Heart right ventricle (tissue), 16 donors: ENCODE measurements around the gene ATF7. TPM values are rescaled to one million over a fixed set of nuclear protein-coding genes. Genes with fewer than 3 reads are reported as not detected.

Experiments used
- ATAC-seq, 8 donors: fragments of 200-7000 bp; cut with Tn5 transposase; one replicate each; pipeline ENCODE4 v1.9.1; 2020; ENCODE audit warnings: mild to moderate bottlenecking in 8 of 8, moderate library complexity in 8 of 8, moderate number of reproducible peaks in 1 of 8
- DNase-seq, 2 donors: peaks; one replicate each; pipeline ENCODE4 v3.0.0-alpha.2; 2020
- H3K27ac ChIP-seq, 10 donors: fragments of 200-600 bp; sonication (generic) in 2 of 10; one replicate each; pipeline versions ENCODE4 v1.5.0 to v1.8.0; 2020 to 2022; ENCODE audit warnings: mild to moderate bottlenecking in 3 of 10
- H3K27me3 ChIP-seq, 7 donors: fragments of 200-600 bp; one replicate each; pipeline ENCODE4 v1.8.0; 2021 to 2022; ENCODE audit warnings: mild to moderate bottlenecking in 2 of 7
- H3K36me3 ChIP-seq, 9 donors: fragments of 200-600 bp; sonication (generic) in 1 of 9; one replicate each; pipeline versions ENCODE4 v1.5.0 to v1.8.0; 2020 to 2022; ENCODE audit warnings: mild to moderate bottlenecking in 2 of 9
- H3K4me1 ChIP-seq, 9 donors: fragments of 200-600 bp; sonication (generic) in 1 of 9; one replicate each; pipeline versions ENCODE4 v1.5.0 to v1.8.0; 2020 to 2022; ENCODE audit warnings: mild to moderate bottlenecking in 4 of 9
- H3K4me3 ChIP-seq, 10 donors: fragments of 200-600 bp; sonication (generic) in 2 of 10; one replicate each; pipeline versions ENCODE4 v1.5.0 to v1.8.0; 2020 to 2022; ENCODE audit warnings: mild to moderate bottlenecking in 7 of 10, moderate library complexity in 2 of 10
- H3K9me3 ChIP-seq, 11 donors: fragments of 200-600 bp in 10 of 11; sonication (generic) in 2 of 11; one replicate each; pipeline versions ENCODE4 v1.5.0 to v1.8.0; 2013 to 2022; ENCODE audit warnings: mild to moderate bottlenecking in 2 of 11, control low read depth in 1 of 11, moderate library complexity in 1 of 11
- CTCF ChIP-seq, 9 donors: fragments of 200-600 bp; sonication (generic) in 2 of 9; IDR thresholded peaks; one replicate each; pipeline versions ENCODE4 v1.5.0 to v1.8.0; 2021 to 2022; ENCODE audit warnings: antibody characterized with exemption in 9 of 9, mild to moderate bottlenecking in 5 of 9, moderate library complexity in 1 of 9
- WGBS, 2 donors: extraction: QIAGEN DNeasy Blood & Tissue Kit; methylation state at CpG; one replicate each; pipeline ENCODE4 v1.1.7; 2013; ENCODE audit warnings: inconsistent platforms in 1 of 2; 5-methylcytosine and 5-hydroxymethylcytosine counted together
- intact Hi-C, 10 donors: fragments of 100-400 bp; cut with DNase I; formaldehyde crosslinking; loops; one replicate each; pipeline versions ENCODE4 v1.11.1 to v1.14.2; 2022
- polyA plus RNA-seq, 2 donors: library from polyadenylated mRNA; stranded (reverse); fragments of 200-250 nt; gene quantifications; one replicate each; pipeline ENCODE4 v1.2.3, GENCODE V29; 2013
- total RNA-seq, 10 donors: library from RNA; stranded (reverse); fragmentation: NEBNext Ultra II Directional in 3 of 10; extraction: Animal tissue kit (Norgen Biotek cat#: 25700) in 3 of 10; gene quantifications; one replicate each; pipeline versions ENCODE4 v1.2.1 to v1.2.4, GENCODE V29; 2021 to 2023
- donor health status: Arrhythmogenic right ventricular cardiomyopathy.
- donor health status: ischemic (EF 13 %, LVEDD 7.1; RV severe dilation, severe dysfunction).
- donor health status: healthy with polysubstance abuse.
- donor health status: DM: no; HTN: yes; CAD: no.
- donor health status: DM: no; HTN: no; CAD: no.
- donor health status: ischemic (EF 25% LVEDD 6.9; RV normal size, moderate dysfunction).
- donor health status: ischemic (EF 25% LVEDD 5.7; RV mildly dilated, moderate dysfunction).
- donor health status: healthy.
- donor health status: DM: yes; HTN: yes; CAD: no.
- donor health status: Ischemic cardiomyopathy.
- donor health status: ischemic (EF 35%, LVEDD 5.7; RV mildly dilated, moderate dysfunction).
- donor health status: nonischemic (EF 11% LVEDD 7.7; RV severe dilation, severe dysfunction).
- donor health status: DM: yes; HTN: yes; CAD: no.
- donor health status: PGD.
- donor health status: ischemic (EF 29% LVEDD 5.4; RV normal size, mild dysfunction).
- donor health status: nonischemic (EF 23%, LVEDD 6.1; RV moderate dilation, normal function).

The ATF7 gene
- total and polyA plus RNA-seq, 12 donors = 12.6 to 47.8 (median 33.7) TPM

- no peaks in the 10 kb centered on the region for H3K9me3 ChIP-seq
- H3K36me3 ChIP-seq = peaks cover 0 to 100% (median 81%) of the 10 kb centered on the region in 9 donors
- peaks cover 13 to 69% (median 49%) of the 10 kb centered on the region in 9 donors for H3K4me1 ChIP-seq
- 59 to 60% methylated on average over 1 of the region's 1 CpG for WGBS, 2 donors
- TF ChIP-seq CTCF (IDR thresholded peaks at IDR 0.05) = no peak
- intact Hi-C loops = loop anchor here in 1 of 10 donors (2.0 kb wide), 1 partner anchor 14 kb away; no protein-coding TSS in a partner anchor
- no peak overlapping the region for H3K4me3 ChIP-seq
- DNase-seq = no peak
- peak overlapping the region in 1 of 10 donors; percentile 32 for H3K27ac ChIP-seq
- no peak for ATAC-seq
- no peaks in the 10 kb centered on the region for H3K27me3 ChIP-seq
Observed at GRCh38 chr12:53478865-53479264, 147.3 kb downstream of the ATF7 start.

DNA sequence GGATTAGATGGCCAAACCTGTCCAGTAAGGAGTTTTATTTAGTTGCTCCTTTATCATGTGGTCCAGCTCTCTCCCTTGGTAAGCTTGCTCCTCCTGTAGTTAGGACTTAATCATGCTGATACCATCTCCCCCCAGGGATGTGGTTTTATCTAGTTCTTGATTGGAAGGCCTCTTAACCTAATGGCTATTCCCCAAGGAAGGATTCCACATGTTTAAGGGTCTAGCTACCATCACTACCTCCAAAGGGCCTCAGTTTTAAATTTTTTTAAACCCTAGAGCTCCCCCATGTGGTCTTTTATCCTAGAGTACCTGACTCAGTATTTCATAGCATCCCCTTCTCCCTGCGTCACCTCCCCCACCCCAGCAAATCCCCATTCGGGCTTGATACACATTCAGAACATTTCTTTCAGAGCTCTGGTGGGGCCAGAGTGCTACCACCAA lies 149.4 kb downstream of the ATF7 start:
- peak in 6 of 9 donors; percentile 24 to 47 (median 39) for TF ChIP-seq CTCF (IDR thresholded peaks at IDR 0.05)
- DNase-seq (no peak), ATAC-seq (peak in 5 of 8 donors; percentile 26 to 42 (median 40))
- H3K27me3 ChIP-seq = no peaks in the 10 kb centered on the region
- peak overlapping the region in 2 of 10 donors; percentile 8 to 38 for H3K27ac ChIP-seq
- H3K4me3 ChIP-seq = no peak overlapping the region
- no peaks in the 10 kb centered on the region for H3K9me3 ChIP-seq
- intact Hi-C loops = no loop called here
- peaks cover 18 to 80% (median 64%) of the 10 kb centered on the region in 9 donors for H3K4me1 ChIP-seq
- WGBS, 2 donors = 47 to 67% methylated on average over 2 of the region's 2 CpGs
- H3K36me3 ChIP-seq = peaks cover 0 to 100% (median 73%) of the 10 kb centered on the region in 9 donors

DNA sequence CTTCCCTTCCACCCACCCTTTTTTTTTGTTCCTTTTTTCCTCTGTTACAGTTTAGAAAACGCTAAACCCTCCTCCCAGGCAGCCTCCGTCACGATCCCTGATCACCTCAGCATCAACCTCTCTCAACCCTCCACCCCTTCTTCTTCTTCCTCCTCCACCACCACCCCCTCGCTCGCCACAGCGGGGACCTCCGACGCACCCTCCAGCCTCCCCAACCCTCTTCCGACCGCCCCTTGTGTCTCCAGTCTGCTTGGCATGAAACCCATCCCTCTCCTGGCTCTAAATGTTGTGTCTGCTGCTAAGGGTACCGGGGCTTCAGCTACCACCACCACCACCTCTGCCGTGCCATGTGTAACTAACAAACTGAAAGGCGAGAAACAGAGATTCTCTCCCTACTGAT lies 151.4 kb downstream of the ATF7 start:
- no peak for DNase-seq
- Histone ChIP-seq H3K36me3 (peaks cover 2 to 100% (median 73%) of the 10 kb centered on the region in 9 donors), H3K4me1 (peaks cover 18 to 91% (median 65%) of the 10 kb centered on the region in 9 donors), H3K9me3 (no peaks in the 10 kb centered on the region), H3K4me3 (no peak overlapping the region), H3K27me3 (no peaks in the 10 kb centered on the region), H3K27ac (peak overlapping the region in 2 of 10 donors; percentile 2 to 38)
- TF ChIP-seq CTCF (IDR thresholded peaks at IDR 0.05) = no peak
- intact Hi-C loops = no loop called here
- ATAC-seq = peak in 2 of 8 donors; percentile 12 to 18
- WGBS, 2 donors = 61 to 71% methylated on average over 13 of the region's 13 CpGs

DNA sequence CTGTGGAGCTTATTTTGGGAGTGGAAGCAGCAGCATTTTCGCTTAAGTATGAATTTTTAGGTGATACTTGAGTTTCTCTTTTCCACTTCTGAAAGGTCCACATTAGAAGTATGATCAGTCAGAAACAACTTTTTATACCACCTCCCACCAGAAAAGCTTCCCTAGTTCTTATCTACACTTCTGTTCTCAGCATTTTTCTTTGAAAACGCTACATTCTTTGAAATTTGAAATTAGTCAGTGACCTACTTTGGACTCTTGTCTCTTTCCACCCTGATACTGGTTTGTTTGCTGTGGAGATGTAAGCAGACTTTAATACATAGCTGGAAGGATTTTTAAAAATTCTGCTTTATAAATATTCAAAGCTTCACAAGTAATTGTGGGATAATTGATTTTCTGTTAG lies 152.1 kb downstream of the ATF7 start:
- H3K36me3 ChIP-seq = peaks cover 2 to 100% (median 77%) of the 10 kb centered on the region in 9 donors
- intact Hi-C loops = no loop called here
- no peak for TF ChIP-seq CTCF (IDR thresholded peaks at IDR 0.05)
- no peaks in the 10 kb centered on the region for H3K9me3 ChIP-seq
- 71 to 75% methylated on average over 2 of the region's 2 CpGs for WGBS, 2 donors
- no peak for DNase-seq
- H3K27ac ChIP-seq = peak overlapping the region in 1 of 10 donors; percentile 38
- no peaks in the 10 kb centered on the region for H3K27me3 ChIP-seq
- ATAC-seq = no peak
- no peak overlapping the region for H3K4me3 ChIP-seq
- peaks cover 18 to 89% (median 60%) of the 10 kb centered on the region in 9 donors for H3K4me1 ChIP-seq
